OCI-LY1 (cell line): ENCODE measurements around the gene CNTN5.

Experiments
- H2AFZ ChIP-seq: fragments of 200-600 bp; sonication (generic), shearing (Covaris generic); 2 replicates; pipeline ENCODE4 v1.6.0; 2014; ENCODE audit warnings: antibody characterized with exemption, mild to moderate bottlenecking, low read length
- H3F3A ChIP-seq: fragments of 200-600 bp; sonication (generic), shearing (Covaris generic); 2 replicates; pipeline ENCODE4 v1.6.0; 2014; ENCODE audit warnings: mild to moderate bottlenecking, antibody characterized with exemption, low read length, moderate library complexity; ENCODE audit not compliant: insufficient read depth
- H3K27ac ChIP-seq: fragments of 200-600 bp; sonication (generic); 2 replicates; pipeline ENCODE4 v1.5.1; 2014; ENCODE audit warnings: low read length, mixed run types, mild to moderate bottlenecking, low read depth; ENCODE audit not compliant: poor library complexity, severe bottlenecking
- H3K27me3 ChIP-seq: fragments of 200-600 bp; sonication (generic); 2 replicates; pipeline ENCODE4 v1.6.0; 2014; ENCODE audit warnings: antibody characterized with exemption, mild to moderate bottlenecking, low read length, moderate library complexity; ENCODE audit not compliant: insufficient read depth
- H3K36me3 ChIP-seq: fragments of 200-600 bp; sonication (generic); 2 replicates; pipeline ENCODE4 v1.6.1; 2014; ENCODE audit warnings: mild to moderate bottlenecking, antibody characterized with exemption, low read length, moderate library complexity, mixed read lengths; ENCODE audit not compliant: insufficient read depth
- H3K4me1 ChIP-seq: fragments of 200-600 bp; sonication (generic); 2 replicates; pipeline ENCODE4 v1.5.1; 2014; ENCODE audit warnings: mild to moderate bottlenecking, low read length, moderate library complexity; ENCODE audit not compliant: insufficient read depth, severe bottlenecking
- H3K4me2 ChIP-seq: fragments of 200-600 bp; sonication (generic), shearing (Covaris generic); 2 replicates; pipeline ENCODE4 v1.6.1; 2014; ENCODE audit warnings: low read length
- H3K4me3 ChIP-seq: fragments of 200-600 bp; sonication (generic); 2 replicates; pipeline ENCODE4 v1.5.1; 2014; ENCODE audit warnings: low read length, low read depth, mild to moderate bottlenecking, mixed read lengths; ENCODE audit not compliant: poor library complexity, severe bottlenecking
- H3K79me2 ChIP-seq: fragments of 200-600 bp; shearing (Covaris generic); 2 replicates; pipeline ENCODE4 v1.6.1; 2016; ENCODE audit warnings: mixed run types, low read length, mixed read lengths; ENCODE audit not compliant: insufficient read depth
- H3K9ac ChIP-seq: fragments of 200-600 bp; sonication (generic), shearing (Covaris generic); 2 replicates; pipeline ENCODE4 v1.6.1; 2014; ENCODE audit warnings: mild to moderate bottlenecking, low read length, mixed read lengths
- H3K9me2 ChIP-seq: fragments of 200-600 bp; sonication (generic), shearing (Covaris generic); 2 replicates; pipeline ENCODE4 v1.6.1; 2014; ENCODE audit warnings: low read depth, mild to moderate bottlenecking, low read length, mixed read lengths
- H3K9me3 ChIP-seq: fragments of 200-600 bp; shearing (Covaris generic); 2 replicates; pipeline ENCODE4 v1.6.1; 2014; ENCODE audit warnings: low read length, mixed read lengths
- H4K20me1 ChIP-seq: fragments of 200-600 bp; sonication (generic), shearing (Covaris generic); 2 replicates; pipeline ENCODE4 v1.6.0; 2016; ENCODE audit warnings: mild to moderate bottlenecking, low read length; ENCODE audit not compliant: insufficient read depth
- CTCF ChIP-seq: fragments of 200-600 bp; sonication (generic), shearing (Covaris generic); IDR thresholded peaks from 2 replicates; pipeline ENCODE4 v1.5.1; 2017; ENCODE audit warnings: mild to moderate bottlenecking, antibody characterized with exemption, low read length, moderate library complexity, mixed read lengths
- EZH2 ChIP-seq: fragments of 200-600 bp; sonication (generic), shearing (Covaris generic); IDR thresholded peaks from 2 replicates; pipeline ENCODE4 v1.8.0; 2017; ENCODE audit warnings: borderline replicate concordance, mixed run types, mild to moderate bottlenecking, antibody characterized with exemption, low read length, moderate library complexity, mixed read lengths

The CNTN5 gene

DNA sequence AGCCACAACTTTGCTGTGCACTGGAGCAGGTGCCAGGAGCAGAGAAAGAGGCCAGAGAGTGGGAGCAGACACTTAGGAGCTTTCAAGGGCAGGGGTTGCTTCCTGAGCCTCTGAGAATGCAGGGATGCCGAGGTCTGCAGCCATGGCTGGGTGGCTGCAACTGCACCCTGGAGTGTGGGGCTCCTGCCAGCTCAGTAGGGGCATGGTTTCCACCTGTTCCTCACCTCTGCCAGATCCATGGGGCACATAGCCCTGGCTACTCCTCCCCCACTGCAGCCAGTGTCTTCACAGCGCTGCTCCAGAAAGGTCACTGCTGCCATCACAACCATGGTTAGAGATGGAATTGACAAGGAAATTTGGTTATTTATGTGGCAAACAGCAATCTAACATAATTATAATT lies 404.8 kb downstream of the CNTN5 start:
- H2AFZ ChIP-seq = no peak overlapping the region
- TF ChIP-seq CTCF (no peak), EZH2 (no peak)
- H3K4me1 ChIP-seq = no peaks in the 10 kb centered on the region
- H3K79me2 ChIP-seq = no peaks in the 10 kb centered on the region
- no peak overlapping the region for H3K4me2 ChIP-seq
- H4K20me1 ChIP-seq = no peaks in the 10 kb centered on the region
- H3K4me3 ChIP-seq = no peak overlapping the region
- H3K9me3 ChIP-seq = no peaks in the 10 kb centered on the region
- no peak overlapping the region for H3K27ac ChIP-seq
- no peak overlapping the region for H3K9ac ChIP-seq
- no peaks in the 10 kb centered on the region for H3K9me2 ChIP-seq
- no peaks in the 10 kb centered on the region for H3F3A ChIP-seq
- no peaks in the 10 kb centered on the region for H3K27me3 ChIP-seq
- H3K36me3 ChIP-seq = no peaks in the 10 kb centered on the region

DNA sequence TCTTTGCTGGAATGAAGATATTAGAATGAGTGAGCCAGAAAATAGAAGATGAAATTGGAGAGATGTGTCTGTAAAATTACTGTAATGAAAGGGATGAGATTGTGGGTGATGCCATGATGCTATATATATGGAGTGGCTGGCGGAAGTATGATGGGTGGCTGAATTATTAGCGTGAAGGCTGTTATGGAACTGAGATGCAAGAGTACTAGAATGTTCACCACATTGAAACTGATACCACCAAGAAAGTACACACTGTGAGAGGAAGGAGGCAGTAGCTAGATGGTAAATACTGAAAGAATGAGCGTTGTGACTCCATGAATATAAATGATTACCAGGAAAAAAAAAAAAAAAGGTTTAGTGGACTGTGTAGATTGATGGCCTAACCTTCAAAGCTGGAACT lies 411.9 kb downstream of the CNTN5 start:
- TF ChIP-seq EZH2 (no peak), CTCF (no peak)

GRCh38 chr11:99443276-99443675 lies 422.5 kb downstream of the CNTN5 start:
- H3F3A ChIP-seq = no peaks in the 10 kb centered on the region

More for the DNA sequence above, 411.9 kb downstream of the CNTN5 start:
- no peak overlapping the region for H2AFZ ChIP-seq
- no peaks in the 10 kb centered on the region for H3K9me2 ChIP-seq
- H3K9me3 ChIP-seq = no peaks in the 10 kb centered on the region
- no peak overlapping the region for H3K4me2 ChIP-seq
- H3K36me3 ChIP-seq = no peaks in the 10 kb centered on the region
- no peaks in the 10 kb centered on the region for H3K79me2 ChIP-seq
- H3K4me1 ChIP-seq = no peaks in the 10 kb centered on the region
- H4K20me1 ChIP-seq = no peaks in the 10 kb centered on the region
- no peak overlapping the region for H3K9ac ChIP-seq
- no peak overlapping the region for H3K4me3 ChIP-seq
- no peak overlapping the region for H3K27ac ChIP-seq
- no peaks in the 10 kb centered on the region for H3F3A ChIP-seq
- H3K27me3 ChIP-seq = no peaks in the 10 kb centered on the region

More at GRCh38 chr11:99443276-99443675, 422.5 kb downstream of the CNTN5 start:
- H3K9me2 ChIP-seq = no peaks in the 10 kb centered on the region
- no peak overlapping the region for H2AFZ ChIP-seq
- no peaks in the 10 kb centered on the region for H3K79me2 ChIP-seq
- H3K27me3 ChIP-seq = no peaks in the 10 kb centered on the region
- no peaks in the 10 kb centered on the region for H3K36me3 ChIP-seq
- no peaks in the 10 kb centered on the region for H3K9me3 ChIP-seq
- H3K4me2 ChIP-seq = no peak overlapping the region
- no peak overlapping the region for H3K9ac ChIP-seq
- H4K20me1 ChIP-seq = no peaks in the 10 kb centered on the region
- no peak overlapping the region for H3K4me3 ChIP-seq
- no peak for TF ChIP-seq EZH2
- no peak for TF ChIP-seq CTCF
- H3K4me1 ChIP-seq = no peaks in the 10 kb centered on the region
- H3K27ac ChIP-seq = no peak overlapping the region
